Neural cell (in vitro differentiated cells): ENCODE measurements around the gene BTBD17.

Experiments
- EP300 ChIP-seq: fragments of 450-650 bp; conservative IDR thresholded peaks from 2 replicates; pipeline ENCODE4 v1.6.1; 2014; ENCODE audit warnings: antibody characterized with exemption, mild to moderate bottlenecking, moderate library complexity; ENCODE audit not compliant: poor library complexity, severe bottlenecking
- EZH2 ChIP-seq: fragments of 200-600, 300-800 bp; shearing (Covaris generic), sonication (generic); IDR thresholded peaks from 2 replicates; pipeline ENCODE4 v1.6.1; 2014; ENCODE audit warnings: antibody characterized with exemption, low read length, borderline replicate concordance, mild to moderate bottlenecking; ENCODE audit not compliant: insufficient read depth, poor library complexity, severe bottlenecking
- MXI1 ChIP-seq: fragments of 450-650 bp; conservative IDR thresholded peaks from 2 replicates; pipeline ENCODE4 v1.6.1; 2014; ENCODE audit warnings: antibody characterized with exemption, mild to moderate bottlenecking; ENCODE audit not compliant: poor library complexity, severe bottlenecking
- POLR2AphosphoS5 ChIP-seq: IDR thresholded peaks from 2 replicates; pipeline ENCODE4 v1.6.1; 2012
- RAD21 ChIP-seq: fragments of 450-650 bp; conservative IDR thresholded peaks from 2 replicates; pipeline ENCODE4 v1.6.1; 2014; ENCODE audit warnings: antibody characterized with exemption, mild to moderate bottlenecking, moderate library complexity
- SMC3 ChIP-seq: fragments of 450-650 bp; conservative IDR thresholded peaks from 2 replicates; pipeline ENCODE4 v1.6.1; 2014; ENCODE audit warnings: antibody characterized with exemption, mild to moderate bottlenecking, moderate library complexity; ENCODE audit not compliant: poor library complexity
- TAF1 ChIP-seq: IDR thresholded peaks from 2 replicates; pipeline ENCODE4 v1.6.1; 2012; ENCODE audit warnings: low read depth
- TF ChIP-seq, protein P1 (sequence below): fragments of 450-650 bp; IDR thresholded peaks from 2 replicates; pipeline ENCODE4 v1.5.1; 2014; ENCODE audit warnings: antibody characterized with exemption, mild to moderate bottlenecking, moderate library complexity; ENCODE audit not compliant: poor library complexity, severe bottlenecking
- TF ChIP-seq, protein P2 (sequence below): IDR thresholded peaks from 2 replicates; pipeline ENCODE4 v1.6.1; 2012; ENCODE audit warnings: borderline replicate concordance

DNA sequence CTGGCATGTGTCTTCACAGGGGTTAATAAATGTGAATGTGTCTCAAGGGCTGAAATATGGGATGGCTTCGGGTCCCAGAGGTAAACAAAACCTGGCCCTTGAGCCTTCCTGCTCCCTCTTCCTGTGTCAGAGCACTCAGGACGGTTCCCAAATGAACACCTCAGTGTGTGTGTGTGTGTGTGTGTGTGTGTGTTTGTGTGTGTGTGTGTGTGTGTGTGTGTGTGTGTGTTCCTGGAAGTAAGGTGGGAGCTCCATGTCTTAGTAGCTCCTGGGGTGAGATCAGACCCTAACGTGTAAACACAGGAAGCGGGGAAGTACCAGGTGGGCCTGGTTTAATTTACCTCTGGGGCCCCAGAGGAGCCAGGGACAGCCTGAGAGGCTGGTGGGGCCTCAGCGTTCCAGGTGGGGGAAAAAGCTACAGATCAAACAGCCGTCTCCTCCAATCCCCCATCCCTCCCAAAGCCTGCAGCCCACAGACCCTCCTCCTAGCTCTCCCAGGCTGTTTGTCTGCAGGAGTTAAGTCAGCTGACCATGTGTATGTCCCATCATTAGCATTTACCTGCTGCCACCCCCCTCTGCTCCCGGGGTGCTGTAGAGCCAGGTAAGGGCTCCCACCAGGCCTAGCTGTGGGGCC is 29.5 kb downstream of the BTBD17 start:
- TF ChIP-seq RAD21 (no peak), EP300 (no peak), EZH2 (no peak), MXI1 (no peak), POLR2AphosphoS5 (no peak), SMC3 (no peak), TAF1 (no peak)
- TF ChIP-seq, protein P1, sequence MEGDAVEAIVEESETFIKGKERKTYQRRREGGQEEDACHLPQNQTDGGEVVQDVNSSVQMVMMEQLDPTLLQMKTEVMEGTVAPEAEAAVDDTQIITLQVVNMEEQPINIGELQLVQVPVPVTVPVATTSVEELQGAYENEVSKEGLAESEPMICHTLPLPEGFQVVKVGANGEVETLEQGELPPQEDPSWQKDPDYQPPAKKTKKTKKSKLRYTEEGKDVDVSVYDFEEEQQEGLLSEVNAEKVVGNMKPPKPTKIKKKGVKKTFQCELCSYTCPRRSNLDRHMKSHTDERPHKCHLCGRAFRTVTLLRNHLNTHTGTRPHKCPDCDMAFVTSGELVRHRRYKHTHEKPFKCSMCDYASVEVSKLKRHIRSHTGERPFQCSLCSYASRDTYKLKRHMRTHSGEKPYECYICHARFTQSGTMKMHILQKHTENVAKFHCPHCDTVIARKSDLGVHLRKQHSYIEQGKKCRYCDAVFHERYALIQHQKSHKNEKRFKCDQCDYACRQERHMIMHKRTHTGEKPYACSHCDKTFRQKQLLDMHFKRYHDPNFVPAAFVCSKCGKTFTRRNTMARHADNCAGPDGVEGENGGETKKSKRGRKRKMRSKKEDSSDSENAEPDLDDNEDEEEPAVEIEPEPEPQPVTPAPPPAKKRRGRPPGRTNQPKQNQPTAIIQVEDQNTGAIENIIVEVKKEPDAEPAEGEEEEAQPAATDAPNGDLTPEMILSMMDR = no peak
- TF ChIP-seq, protein P2, sequence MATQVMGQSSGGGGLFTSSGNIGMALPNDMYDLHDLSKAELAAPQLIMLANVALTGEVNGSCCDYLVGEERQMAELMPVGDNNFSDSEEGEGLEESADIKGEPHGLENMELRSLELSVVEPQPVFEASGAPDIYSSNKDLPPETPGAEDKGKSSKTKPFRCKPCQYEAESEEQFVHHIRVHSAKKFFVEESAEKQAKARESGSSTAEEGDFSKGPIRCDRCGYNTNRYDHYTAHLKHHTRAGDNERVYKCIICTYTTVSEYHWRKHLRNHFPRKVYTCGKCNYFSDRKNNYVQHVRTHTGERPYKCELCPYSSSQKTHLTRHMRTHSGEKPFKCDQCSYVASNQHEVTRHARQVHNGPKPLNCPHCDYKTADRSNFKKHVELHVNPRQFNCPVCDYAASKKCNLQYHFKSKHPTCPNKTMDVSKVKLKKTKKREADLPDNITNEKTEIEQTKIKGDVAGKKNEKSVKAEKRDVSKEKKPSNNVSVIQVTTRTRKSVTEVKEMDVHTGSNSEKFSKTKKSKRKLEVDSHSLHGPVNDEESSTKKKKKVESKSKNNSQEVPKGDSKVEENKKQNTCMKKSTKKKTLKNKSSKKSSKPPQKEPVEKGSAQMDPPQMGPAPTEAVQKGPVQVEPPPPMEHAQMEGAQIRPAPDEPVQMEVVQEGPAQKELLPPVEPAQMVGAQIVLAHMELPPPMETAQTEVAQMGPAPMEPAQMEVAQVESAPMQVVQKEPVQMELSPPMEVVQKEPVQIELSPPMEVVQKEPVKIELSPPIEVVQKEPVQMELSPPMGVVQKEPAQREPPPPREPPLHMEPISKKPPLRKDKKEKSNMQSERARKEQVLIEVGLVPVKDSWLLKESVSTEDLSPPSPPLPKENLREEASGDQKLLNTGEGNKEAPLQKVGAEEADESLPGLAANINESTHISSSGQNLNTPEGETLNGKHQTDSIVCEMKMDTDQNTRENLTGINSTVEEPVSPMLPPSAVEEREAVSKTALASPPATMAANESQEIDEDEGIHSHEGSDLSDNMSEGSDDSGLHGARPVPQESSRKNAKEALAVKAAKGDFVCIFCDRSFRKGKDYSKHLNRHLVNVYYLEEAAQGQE = no peak
